ENCODE measurements around the gene AS3MT.
A peak's percentile ranks its signal among the peaks of the same experiment; 100 is the strongest.
"Not testable (repeated sequence)": the region's sequence is repeated elsewhere in the genome, so short reads cannot be mapped to it uniquely, and the experiment has no call there.

AS3MT gene, protein sequence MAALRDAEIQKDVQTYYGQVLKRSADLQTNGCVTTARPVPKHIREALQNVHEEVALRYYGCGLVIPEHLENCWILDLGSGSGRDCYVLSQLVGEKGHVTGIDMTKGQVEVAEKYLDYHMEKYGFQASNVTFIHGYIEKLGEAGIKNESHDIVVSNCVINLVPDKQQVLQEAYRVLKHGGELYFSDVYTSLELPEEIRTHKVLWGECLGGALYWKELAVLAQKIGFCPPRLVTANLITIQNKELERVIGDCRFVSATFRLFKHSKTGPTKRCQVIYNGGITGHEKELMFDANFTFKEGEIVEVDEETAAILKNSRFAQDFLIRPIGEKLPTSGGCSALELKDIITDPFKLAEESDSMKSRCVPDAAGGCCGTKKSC

DNA sequence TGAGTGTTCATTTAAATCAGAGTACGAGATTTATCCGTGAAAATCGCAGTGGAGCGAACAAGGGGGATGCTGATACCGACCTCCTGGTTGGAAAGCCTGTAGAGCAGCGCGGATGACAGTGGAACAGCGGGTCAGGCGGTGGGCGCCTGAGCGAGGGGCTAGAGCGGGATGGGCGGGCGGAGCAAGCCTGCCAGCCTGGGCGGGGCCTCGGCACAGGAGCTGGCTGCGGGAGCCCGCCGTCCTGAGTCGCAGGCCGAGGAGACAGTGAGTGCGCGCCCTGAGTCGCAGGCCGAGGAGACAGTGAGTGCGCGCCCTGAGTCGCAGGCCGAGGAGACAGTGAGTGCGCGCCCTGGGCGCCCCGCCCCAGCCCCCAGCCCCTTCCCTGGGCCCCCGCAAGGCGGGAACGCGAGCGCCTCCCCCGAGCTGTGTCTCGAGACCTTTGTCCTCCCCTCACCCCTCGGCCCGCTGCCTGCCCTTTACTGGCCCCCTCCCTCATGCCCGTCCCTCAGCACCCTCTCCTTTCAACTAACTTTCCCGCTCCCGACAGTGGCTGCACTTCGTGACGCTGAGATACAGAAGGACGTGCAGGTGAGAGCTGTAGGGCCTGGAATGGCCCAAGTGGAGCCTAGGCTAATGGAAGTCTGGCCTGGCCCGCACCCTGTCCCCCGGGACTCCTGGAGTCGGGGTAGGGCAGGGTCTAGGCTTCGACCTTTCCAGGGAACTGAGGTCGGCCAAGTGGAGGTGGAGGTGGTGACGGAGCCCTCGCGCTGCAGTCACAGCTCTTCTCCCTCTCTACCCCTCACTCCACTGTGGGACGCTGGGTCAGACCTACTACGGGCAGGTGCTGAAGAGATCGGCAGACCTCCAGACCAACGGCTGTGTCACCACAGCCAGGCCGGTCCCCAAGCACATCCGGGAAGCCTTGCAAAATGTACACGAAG, at the start of gene AS3MT:
TSS of gene AS3MT (plus strand) at position 213 of the 941 bp plus-strand sequence. CDS start at position 336, 123 bp downstream.
- DNase-seq (ENCODE audit: low read depth in 3 of 3) = peak in 1 of 3 experiments; percentile 24

DNA sequence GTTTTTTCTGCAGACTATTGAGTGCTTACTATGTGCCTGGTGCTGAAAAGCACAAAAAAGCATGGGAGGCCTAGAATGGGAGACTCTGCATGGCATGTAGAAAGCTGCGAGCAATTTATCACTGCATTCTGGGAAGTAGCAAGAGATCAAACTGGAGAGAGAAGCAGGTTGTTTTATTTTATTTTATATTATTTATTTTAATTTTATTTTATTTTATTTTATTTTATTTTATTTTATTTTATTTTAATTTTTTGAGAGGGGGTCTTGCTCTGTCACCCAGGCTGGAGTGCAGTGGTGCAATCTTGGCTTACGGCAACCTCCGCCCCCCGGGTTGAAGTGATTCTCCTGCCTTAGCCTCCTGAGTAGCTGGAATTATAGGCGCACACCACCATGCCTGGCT, 49.3 kb upstream of the AS3MT start:
- DNase-seq (ENCODE audit: low read depth in 3 of 3) = not testable (repeated sequence)

DNA sequence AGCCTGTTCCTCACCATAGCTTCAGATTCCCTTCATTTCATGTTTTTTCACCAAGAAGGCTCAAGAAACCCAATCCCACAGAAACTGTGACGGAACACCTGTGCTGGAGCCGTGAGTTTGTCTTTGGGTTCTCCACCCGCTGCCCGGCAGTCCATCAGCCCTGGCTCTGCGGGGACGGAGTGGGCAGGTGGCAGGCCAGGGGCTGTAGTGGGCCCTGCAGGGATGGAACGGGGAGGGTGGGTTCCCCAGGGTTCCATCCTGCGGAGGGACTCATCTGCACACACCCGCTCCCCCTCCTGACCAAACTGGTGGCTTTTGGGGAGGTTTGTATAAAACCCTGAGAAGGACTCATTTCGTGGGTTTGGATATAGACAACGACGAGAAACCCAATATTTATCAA, 47.0 kb upstream of the AS3MT start:
- DNase-seq (ENCODE audit: low read depth in 3 of 3) = no peak

DNA sequence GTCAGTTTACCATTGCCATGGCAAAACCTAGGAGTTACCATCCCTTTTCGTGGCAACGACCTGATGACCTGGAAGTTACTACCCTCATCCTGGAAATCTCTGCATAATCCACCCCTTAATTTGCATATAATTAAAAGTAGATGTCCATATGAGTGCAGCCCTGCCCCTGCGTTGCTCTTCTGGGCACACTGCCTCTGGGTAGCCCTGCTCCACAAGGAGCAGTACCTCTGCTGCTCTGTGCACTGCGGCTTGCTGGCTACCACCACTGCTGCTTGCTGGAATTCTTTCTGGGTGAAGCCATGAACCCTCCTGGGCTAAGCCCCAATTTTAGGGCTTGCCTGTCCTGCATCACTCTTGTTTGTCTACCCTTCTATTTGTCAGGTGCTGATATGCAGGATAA, 44.6 kb upstream of the AS3MT start:
- DNase-seq (ENCODE audit: low read depth in 3 of 3) = no peak

DNA sequence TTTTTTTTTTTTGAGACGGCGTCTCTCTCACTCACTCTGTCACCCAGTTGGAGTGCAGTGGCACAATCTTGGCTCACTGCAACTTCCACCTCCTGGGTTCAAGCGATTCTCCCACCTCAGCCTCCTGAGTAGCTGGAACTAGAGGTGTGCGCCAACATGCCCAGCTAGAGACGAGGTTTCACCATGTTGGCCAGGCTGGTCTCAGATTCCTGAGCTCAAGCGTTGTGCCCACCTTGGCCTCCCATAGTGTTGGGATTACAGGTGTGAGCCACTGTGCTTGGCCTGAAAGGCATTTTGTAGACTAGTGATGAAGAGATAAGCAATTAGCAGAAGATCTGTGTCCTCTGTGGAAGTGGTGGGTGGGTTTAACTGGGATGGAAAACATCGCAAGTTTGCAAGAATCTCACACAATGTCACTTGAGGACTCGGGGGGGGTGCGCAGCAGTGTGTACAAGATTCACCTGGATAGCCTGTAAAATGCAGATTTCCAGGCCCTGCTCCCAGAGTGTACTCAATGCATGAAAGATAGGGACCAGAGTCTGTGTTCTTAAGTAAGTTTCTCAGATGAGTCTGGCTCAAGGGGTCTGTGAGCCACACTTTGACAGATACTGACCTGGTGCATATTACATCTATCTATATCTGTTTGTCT, 43.0 kb upstream of the AS3MT start:
- DNase-seq (ENCODE audit: low read depth in 3 of 3) = no peak

DNA sequence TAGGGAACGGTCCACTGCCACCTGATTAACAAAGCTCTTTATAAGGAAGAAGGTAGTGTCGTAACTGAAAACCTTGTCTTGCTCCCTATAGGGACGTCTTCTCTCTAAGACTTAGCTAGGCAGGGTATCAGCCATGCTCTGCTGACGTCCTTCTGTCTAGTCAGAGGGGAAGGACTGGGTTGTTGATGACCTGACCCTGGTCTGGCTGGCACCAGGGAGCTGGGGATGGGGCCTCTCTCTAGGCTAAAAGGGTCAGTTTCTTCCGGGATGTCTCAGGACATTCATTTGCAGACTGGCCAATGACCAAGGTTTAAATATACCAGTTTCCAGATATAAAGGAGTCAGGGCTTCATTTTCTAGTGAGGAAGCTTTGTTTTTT, 41.7 kb upstream of the AS3MT start:
- no peak for DNase-seq (ENCODE audit: low read depth in 3 of 3)

DNA sequence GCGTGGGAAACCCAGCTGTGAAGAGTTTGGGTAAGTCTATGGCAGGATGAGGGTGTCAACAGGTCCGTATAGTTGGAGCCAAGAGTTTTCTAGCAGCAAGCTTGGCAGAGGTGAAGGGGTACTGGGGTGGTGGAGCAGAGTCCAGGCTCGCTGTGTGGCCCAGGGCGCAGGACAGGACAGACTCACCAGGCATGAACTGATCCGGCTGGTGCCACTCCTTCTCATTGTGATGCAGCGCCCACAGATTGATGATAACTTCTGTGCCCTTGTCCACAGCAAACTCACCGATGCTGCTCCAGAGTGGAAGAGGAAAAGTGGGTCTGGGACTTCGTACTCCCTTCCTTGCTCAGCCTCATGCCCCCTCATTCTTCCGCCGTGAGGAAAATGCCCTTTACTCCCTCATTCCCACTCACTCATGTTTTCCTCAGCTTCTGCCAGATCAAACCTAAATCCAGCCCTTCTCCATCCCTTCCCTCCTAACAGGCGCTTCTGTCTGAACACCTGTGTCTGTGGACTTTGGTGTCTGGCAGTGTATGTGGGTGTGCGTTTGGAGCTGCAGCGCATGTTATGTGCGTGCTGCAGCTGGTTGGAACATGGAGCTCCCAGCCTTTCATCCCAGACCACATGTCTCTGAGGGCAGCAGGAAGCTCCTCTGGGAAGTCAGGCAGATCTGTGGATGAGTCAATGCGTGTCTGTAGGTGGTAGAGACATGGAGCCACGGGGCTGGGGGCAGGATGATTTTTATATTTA, 37.8 kb upstream of the AS3MT start:
- no peak for DNase-seq (ENCODE audit: low read depth in 3 of 3)

DNA sequence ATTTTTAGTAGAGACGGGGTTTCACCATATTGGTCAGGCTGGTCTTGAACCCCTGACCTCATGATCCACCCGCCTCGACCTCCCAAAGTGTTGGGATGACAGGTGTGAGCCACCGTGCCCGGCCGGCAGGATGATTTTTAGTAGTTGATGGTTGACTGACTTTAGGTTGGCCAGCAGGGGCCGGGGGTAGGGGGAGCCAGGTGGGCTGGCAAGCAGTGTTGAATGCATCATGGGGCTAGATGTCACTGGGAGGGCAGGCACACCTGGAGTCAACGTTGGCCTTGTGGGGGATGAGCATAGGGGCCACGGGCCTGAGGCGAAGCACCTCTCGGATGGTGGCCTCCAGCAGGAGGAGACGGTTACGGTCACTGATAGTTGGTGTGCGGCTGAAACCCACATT, 37.0 kb upstream of the AS3MT start:
- DNase-seq (ENCODE audit: low read depth in 3 of 3) = no peak

DNA sequence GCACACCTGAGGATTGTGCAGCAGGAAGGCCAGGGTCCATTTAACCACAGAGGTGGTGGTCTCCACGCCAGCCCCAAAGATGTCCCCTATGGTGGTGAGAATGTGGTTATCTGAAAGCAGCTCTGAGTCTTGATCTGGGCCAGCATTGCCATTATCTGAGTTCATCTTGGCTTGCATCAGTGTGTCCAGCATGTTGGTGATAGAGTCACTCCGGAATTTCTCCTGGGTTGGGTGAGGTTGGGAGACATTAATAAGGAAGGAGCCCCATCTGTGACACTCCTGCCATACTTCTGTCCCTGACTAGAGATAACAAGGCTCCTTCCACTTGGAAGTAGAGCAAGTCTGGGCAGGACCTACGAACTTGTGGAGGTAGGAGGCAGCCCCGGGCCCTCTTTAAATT, 36.3 kb upstream of the AS3MT start:
- no peak for DNase-seq (ENCODE audit: low read depth in 3 of 3)

DNA sequence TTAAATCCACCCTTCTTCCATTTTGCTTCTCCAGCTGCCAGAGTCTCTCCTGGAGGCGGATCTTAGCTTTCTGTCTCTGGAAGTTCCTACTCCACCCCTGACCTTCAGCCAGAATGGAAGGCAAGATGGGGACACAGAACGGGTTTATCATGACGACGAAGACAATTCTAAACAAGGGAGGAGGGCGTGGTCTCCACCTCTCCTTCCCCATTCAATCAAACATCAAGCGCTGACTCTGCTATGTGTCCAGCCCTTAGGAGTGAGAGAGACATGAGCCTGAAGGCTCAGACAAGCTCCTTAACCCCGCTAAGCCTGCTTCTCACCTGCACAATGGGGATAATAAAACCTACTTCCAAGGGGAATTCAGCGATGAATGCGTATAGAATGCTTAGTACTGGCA, 35.1 kb upstream of the AS3MT start:
- DNase-seq (ENCODE audit: low read depth in 3 of 3) = no peak

DNA sequence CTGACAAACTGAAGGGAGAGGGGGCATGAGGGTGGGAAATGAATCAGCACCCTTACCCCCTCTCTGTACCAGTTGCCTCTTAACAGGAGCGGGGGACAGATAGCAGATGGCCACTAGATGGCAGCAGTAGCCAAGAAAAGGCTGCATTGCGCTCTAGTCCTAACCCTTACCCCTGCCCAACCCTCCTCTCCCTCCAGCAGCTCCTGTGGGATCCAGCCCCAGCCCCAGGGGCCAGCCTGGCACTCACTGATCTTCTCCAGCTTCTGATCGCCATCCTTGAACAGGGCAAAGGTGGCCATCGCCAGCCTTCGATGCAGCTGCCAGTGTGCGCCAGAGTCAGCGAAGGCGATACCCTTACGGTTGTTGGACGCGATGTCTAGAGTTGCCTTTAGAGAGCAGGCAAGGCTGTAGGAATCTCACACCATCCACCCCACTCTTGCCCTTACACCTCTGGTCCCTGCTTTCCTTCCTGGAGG, 34.2 kb upstream of the AS3MT start:
- peak; percentile 61 to 70 (median 69) for DNase-seq (ENCODE audit: low read depth in 3 of 3)

DNA sequence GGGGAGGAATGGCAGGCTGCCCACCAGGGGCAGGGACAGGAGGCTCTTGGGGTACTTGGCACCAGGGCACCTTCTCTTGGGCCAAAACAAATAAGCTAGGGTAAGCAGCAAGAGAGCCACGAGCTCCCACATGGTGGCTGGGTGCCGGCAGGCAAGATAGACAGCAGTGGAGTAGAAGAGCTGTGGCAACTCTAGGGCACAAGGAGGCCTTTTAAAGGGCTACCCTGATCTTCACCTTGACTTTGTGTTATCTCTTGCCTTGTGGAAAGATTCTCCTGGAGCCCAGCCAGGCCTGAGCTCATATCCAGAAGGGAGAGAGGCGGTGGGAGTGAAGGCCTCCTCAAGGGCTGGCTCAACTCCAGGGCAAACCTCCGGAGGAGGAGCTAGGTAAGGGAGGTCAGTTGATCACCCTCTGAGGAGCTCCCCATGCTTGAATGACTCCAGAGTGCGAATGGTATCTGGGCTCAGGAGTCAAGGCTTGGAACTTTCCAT, 32.0 kb upstream of the AS3MT start, which contains the start of gene CYP17A1:
TSS of gene CYP17A1 (minus strand) at position 184 of the 492 bp plus-strand sequence. CDS start at position 132, 52 bp downstream.
- no peak for DNase-seq (ENCODE audit: low read depth in 3 of 3)

DNA sequence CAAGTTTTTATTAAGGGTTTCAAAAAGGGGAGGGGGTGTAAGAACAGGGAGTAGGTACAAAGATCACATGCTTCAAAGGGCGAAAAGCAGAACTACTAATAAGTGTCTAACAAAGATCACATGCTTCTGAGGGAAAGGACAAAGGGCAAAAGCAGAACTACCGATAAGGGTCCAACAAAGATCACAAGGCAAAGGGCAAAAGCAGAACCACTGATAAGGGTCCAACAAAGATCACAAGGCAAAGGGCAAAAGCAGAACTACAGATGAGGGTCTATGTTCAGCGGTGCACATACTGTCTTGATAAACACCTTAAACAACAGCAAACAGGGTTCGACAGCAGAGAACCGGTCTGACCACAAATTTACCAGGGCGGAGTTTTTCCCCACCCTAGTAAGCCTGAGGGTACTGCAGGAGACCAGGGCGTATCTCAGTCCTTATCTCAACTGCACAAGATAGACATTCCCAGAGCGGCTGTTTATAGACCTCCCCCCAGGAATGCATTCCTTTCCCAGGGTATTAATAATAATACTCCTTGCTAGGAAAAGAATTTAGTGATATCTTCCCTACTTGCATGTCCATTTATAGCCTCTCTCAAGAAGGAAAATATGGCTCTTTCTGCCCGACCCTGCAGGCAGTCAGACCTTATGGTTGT, 30.9 kb upstream of the AS3MT start:
- not testable (repeated sequence) for DNase-seq (ENCODE audit: low read depth in 3 of 3)

DNA sequence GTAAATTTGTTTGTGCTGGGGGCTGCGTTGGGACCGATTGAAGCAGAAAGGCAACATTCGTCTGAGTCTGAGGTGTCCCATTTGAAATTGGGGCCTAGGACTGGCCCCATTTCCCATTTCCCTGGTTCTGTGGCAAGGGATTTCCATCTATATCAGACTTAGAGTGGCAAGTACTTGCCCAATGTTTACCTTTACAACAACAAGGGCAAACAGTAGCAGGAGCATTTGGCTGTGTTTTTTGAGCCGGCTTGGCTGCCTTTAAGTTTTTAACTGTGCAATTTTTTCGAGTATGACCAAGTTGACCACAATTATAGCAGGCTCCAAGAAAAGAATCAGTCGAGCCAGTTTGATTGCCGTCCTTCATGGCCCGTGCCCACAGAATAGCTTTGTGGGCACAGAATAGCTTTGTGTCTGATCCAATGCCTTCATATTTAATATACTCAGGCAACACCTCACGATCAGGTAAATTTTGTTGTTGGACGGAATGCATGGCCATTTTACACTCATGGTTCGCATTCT, 27.4 kb upstream of the AS3MT start:
- DNase-seq (ENCODE audit: low read depth in 3 of 3) = no peak

DNA sequence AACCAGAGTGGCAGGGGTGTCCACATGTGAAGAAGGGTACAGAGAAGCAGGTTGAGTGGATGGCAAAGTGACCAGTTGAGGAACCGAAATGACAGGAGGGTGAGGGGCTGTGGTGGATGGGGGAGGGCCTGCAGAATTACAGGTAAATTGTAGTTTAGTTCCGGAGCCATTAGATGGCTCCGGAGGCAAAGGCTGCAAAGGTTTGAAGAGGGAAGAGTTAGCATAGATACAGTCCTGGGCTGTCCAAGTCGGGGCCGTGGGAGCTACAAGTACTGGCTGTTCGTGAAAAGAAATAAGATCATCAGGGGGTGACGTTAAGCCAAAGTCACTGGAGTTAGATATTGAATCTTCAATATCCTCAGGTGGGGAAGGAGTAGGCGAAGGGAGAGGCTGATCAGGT, 26.1 kb upstream of the AS3MT start:
- not testable (repeated sequence) for DNase-seq (ENCODE audit: low read depth in 3 of 3)

DNA sequence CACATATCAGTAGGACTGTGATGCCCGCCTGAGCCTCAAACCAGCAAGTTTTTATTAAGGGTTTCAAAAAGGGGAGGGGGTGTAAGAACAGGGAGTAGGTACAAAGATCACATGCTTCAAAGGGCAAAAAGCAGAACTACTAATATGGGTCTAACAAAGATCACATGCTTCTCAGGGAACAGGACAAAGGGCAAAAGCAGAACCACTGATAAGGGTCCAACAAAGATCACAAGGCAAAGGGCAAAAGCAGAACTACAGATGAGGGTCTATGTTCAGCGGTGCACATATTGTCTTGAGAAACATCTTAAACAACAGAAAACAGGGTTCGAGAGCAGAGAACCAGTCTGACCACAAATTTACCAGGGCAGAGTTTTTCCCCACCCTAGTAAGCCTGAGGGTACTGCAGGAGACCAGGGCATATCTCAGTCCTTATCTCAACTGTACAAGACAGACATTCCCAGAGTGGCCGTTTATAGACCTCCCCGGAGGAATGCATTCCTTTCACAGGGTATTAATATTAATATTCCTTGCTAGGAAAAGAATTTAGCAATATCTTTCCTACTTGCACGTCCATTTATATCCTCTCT, 25.0 kb upstream of the AS3MT start:
- DNase-seq (ENCODE audit: low read depth in 3 of 3) = not testable (repeated sequence)

DNA sequence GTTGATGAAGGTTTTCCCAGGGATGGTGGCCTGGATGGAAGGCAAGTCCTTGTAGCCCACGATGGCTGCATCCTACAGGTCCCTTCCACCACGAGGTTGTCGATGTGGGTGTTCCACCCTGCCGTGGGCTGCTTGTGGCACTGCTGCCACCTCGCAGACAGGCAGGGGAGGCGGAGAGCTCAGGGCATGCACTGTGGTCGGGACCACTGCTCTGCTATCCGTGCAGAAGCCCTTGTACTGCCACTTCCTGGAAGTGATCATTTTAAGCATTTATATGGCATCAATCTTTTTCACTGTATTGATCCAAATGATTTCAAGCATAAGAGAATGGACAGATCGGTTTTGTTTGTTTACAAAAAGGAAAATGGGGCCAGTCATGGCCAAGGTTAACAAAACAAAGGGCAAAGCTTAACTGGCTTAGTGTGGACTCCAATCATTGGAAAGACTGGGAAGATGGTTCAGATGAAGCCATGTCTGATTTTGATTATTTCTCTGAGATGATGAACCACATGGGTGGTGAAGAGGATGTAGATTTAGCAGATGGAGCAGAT, 23.8 kb upstream of the AS3MT start:
- no peak for DNase-seq (ENCODE audit: low read depth in 3 of 3)

DNA sequence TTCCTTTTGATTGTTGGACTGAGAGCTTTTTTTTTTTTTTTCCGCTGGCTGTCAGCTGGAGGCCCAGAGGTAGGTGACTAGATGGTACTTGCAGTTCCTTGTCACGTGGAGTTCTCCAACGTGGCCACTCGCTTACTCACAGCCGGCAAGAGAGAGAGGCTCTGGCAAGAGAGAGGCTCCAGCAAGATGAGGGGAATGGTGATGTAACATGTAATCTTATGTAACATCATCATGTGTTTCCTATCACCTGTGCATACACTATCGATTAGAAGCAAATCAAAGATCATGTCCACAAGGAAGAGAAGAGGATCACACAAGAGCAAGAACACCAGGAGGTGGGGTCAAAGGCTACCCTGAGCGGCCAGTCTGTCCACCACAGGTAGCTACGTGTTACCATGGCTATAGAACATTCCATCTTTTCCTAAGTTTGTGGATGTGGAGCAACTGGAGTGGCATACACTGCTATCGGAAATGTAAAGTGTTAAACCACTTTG, 19.2 kb upstream of the AS3MT start:
- no peak for DNase-seq (ENCODE audit: low read depth in 3 of 3)

DNA sequence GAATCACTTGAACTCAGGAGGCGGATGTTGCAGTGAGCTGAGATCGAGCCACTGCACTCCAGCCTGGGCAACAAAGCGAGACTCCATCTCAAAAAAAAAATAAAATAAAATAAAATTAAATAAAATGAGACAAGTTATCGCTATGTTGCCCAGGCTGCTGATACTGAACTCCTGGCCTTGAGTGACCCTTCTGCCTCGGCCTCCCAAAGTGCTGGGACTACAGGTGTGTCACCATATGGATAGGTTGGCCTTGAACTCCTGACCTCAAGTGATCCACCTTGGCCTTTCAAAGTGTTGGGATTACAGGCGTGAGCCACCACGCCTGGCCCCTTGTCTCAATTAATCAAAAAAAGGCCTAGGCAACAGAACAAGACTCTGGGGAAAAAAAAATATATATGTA, 16.0 kb upstream of the AS3MT start:
- DNase-seq (ENCODE audit: low read depth in 3 of 3) = not testable (repeated sequence)
